HL-60 (cell line): ENCODE data around the gene ESPL1.

Experiments
- CTCF ChIP-seq: IDR thresholded peaks from one replicate; pipeline ENCODE4 v1.5.1; 2011; ENCODE audit warnings: low read length, control low read depth, inconsistent platforms; ENCODE audit not compliant: insufficient read depth
- POLR2AphosphoS5 ChIP-seq: IDR thresholded peaks from 2 replicates; pipeline ENCODE4 v1.6.1; 2012; ENCODE audit warnings: low read depth

- TF ChIP-seq CTCF (no peak), POLR2AphosphoS5 (no peak)
Observed at GRCh38 chr12:53289891-53290290, 21.8 kb downstream of the ESPL1 start.
